COLO668 (cell line): ENCODE results near the gene ITPK1.

Source experiments
- DNase-seq: peaks from one replicate; lab custom pipeline; 2025; ENCODE audit not compliant: unreplicated experiment; lab: John Stamatoyannopoulos, UW

ITPK1 gene

DNA sequence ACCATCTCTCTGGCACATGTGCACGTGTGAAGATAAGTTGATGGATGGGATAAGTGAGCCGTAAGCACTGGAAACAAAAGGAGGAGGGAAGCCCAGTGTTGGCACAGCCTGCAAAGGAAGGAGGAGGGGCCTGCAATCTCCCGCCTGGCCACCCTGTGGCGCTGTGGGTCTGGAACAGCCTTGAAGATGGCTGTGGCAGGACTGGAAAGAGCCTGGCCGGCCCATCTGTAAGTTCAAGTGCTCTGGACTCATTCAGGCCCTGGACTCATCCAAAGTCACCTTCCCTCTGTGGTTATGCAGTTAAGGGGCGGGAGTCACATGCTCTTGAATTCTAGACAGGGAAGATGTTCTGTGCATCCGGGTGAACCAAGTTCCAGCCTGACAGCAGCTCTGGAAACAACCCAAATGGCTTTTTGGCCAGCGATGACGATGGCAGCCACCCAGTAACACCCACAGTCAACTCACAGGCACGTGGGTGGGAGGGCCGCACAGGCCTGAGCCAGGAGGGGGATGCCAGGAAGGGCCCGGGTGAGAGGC, 142.4 kb downstream of the ITPK1 start:
- DNase-seq, result peak; percentile 53

DNA sequence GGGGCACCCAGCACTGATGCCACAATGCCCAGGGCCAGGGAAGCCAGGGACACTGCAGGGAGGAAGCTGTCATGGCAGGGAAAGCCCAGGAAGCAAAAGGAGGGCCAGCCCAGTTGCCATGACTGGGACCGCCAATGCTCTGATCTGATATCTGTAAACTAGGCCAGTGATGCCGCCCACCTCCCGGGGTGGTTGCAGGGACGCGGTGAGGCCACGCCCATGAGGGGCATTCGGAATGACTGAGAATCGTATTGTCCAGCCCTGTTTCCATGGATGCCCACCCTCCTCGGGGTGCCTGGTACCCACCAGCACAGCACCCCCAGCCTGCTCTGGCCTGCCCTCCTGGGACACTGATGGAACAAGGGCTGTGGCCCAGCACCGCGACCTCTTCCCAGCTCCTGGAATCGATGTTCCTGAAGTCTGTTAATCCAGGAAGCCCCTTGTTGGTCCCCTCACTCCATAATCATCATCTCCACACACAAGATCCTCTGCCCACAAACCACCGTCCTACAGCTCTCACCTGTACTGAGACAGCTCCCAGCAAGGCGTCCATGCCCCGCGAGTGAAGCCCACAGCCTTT, 144.0 kb downstream of the ITPK1 start:
- DNase-seq, result no peak

GRCh38 chr14:92970271-92970670, 145.5 kb downstream of the ITPK1 start:
- DNase-seq, result peak; percentile 71

- DNase-seq, result peak; percentile 72
Observed at GRCh38 chr14:92969871-92970270, 145.9 kb downstream of the ITPK1 start.

DNA sequence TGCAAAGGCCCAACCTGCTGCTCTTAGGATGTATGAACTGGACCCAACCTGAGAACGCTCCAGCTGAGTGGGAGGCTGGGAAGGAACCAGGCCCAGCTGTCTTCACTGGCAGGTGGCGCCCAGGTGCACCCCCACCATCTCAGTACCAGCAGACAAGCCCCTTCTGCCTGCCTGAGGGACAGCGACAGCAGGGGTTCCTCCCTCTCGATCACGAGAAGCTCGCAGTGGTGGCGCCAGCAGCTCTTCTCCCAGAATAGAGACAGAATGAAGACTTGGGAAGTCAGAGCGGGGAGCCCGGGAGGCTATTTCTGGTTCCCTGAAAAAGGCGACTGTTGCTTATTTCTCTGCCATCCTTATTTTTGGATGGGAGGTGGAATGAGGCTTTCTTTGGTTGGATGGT, 146.3 kb downstream of the ITPK1 start:
- DNase-seq, result peak; percentile 35

- no peak for DNase-seq
Observed at GRCh38 chr14:92968291-92969020, 147.3 kb downstream of the ITPK1 start.

DNA sequence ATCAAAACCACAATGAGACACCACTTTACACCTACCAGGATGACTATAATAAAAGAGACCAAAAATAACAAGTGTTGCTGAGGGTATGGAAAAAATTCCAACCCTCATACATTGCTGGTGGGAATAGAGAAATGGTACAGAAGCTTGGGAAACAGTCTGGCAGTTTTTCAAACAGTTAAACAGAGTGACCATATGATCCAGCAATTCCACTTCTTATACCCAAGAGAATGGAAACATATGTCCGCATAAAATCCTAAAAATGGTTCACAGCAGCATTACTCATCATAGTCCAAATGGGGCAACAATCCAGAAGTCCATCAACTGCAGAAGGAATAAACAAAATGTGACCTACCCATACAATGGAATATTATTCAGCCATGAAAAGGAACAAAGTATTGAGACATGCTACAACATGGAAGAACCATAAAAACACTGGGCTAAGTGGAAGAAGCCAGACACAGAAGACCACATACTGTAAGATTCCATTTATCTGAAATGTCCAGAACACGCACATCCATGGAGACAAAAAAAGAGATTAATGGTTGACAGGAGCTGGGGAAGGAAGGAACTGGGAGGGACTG, 148.3 kb downstream of the ITPK1 start:
- DNase-seq, result no peak

GRCh38 chr14:92965281-92965680, 150.4 kb downstream of the ITPK1 start:
- DNase-seq, result no peak

DNA sequence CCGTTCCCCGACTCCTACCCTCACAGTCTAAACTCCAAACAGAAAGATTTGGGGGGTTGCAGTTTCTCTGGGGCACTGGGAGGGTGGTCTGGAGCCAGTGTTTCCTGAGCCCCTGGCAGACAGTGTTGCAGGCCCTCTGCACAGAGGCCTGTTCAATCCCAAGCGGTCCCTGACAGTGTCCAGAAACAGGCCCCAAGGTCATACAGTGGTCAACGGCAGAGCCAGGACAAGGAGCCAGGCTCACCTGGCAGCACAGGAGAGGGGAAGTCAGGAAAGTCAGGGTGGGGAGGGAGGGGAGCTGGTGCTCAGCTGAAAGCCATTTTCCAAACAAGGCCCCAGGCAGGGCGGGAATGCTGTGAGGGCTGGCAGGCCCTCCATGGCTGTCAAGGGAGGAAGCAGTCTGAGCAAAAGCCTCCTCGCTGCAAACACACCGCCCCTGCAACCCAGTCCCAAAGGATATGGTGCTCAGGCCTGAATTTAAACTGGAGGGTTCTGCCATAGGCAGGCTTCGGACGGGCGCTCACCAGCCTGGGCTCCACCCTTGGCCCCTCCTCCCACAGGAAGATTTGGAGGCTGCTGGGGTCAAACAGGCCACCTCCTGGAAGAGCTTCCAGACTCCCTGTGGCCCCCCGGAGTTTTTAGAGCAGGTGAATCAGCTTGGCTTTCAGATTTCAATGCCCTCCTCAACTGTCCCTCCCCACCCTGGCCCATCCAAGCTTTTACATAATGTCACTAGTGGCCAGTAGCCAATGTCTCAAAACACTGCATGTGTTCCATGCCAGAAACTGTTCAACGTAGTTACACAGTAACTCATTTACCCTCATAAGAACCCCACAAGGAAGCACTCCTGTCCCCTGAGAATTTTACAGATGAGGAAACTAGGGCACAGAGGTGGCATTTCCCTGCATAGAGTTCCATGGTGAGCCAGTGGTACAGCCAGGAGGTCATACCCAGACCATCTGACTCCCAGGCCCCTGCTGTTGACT, 151.3 kb downstream of the ITPK1 start:
- DNase-seq, result peak; percentile 17

GRCh38 chr14:92963301-92964123, 152.2 kb downstream of the ITPK1 start:
- no peak for DNase-seq

- no peak for DNase-seq
Observed at GRCh38 chr14:92962831-92963095, 153.0 kb downstream of the ITPK1 start.

- no peak for DNase-seq
Observed at GRCh38 chr14:92962031-92962830, 153.5 kb downstream of the ITPK1 start.

DNA sequence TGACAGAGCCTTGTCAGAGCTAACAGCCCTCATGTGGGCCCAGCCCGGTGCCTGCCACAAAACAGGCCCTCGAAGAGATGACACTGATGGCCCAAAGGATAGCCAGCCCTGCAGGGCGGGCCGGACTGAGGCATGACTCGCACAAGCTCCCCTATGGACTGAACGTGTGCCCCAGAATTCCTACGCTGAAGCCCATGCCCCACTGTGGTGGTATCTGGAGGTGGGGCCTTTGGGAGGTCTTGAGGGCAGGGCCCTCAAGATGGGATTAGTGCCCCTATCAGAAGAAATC, 154.2 kb downstream of the ITPK1 start:
- DNase-seq, result no peak

DNA sequence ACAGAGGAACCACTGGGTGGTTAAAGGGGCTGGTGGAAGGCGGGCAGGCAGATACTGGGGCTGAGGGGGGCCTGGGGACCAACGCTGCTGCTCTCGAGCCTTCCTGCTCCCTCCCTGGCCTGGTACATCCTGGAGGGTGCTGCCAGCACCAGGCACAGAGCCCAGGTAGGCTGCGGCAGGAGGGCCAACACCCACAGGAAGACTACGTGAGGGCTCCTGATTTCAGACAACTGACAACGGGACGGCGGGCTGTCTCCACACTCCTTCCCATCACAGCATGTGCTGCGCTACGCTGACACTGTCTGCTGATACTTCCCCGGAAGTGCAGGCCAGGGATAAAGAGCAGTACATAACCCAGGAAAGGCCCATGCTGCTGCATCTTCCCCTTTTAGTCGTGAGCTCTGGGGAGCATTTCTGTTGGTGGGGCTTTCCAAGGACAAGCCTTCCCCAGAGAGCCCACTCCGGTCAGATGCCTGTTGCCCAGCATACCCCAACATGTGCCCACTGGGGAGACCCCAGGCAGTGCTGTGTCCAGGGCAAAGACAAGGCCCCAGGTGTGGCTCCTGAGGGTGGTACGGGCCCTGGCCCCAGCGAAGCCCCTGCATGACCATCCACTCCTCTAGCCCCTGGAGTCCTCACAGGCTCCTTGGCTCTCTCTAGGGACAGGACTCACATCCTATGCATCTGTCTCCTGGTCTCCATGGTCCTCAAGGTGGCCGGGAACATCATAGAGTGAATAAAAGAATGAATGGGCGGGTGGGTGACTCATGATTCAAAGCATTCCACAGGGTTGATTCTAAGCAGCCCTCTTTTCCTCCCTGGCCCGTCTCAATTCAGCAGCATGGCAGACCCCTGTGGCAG, 154.8 kb downstream of the ITPK1 start:
- no peak for DNase-seq

GRCh38 chr14:92959761-92960680, 155.7 kb downstream of the ITPK1 start:
- DNase-seq, result peak; percentile 81

GRCh38 chr14:92959189-92959531, 156.6 kb downstream of the ITPK1 start:
- peak; percentile 90 for DNase-seq

DNA sequence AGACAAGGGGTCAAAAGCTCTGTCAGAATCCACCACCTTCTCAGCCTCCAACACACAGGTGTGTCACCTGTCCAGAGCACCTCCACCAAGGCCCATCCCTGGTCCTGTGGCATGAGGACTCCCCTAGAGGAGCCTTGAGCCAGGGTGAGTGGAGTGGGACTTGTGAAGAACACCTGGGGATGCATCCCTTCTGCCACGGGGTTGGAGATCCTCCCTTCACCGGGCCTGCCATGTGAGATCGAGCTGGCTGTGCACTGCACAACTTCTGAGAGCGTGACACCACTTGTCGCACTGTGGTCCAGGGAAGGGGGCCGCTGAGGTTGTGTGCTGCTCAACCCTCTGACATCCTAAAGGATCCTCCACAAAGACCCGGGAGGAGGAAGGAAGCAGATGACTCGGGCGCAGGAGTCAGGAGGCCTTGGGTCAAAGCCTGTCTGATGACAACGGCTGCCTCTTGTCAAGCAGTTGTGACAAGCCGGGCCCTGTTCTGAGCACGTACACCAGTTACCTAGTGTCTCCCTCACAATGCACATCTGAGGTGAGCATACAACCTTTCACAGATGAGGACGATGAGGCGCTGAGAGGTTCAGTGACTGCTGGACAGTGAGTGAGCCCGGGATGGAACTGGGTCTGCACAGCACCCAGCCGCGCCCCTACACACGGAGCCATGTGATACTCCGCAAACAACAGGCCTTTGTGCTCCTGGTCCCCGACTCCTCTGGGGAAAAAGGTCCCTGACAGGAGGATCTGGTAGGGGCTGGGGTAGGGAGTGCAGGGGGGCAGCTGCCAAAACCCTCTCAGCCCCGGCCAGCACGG, 157.1 kb downstream of the ITPK1 start:
- peak; percentile 87 for DNase-seq
